ENCODE results near the gene OVCA2.

DNA sequence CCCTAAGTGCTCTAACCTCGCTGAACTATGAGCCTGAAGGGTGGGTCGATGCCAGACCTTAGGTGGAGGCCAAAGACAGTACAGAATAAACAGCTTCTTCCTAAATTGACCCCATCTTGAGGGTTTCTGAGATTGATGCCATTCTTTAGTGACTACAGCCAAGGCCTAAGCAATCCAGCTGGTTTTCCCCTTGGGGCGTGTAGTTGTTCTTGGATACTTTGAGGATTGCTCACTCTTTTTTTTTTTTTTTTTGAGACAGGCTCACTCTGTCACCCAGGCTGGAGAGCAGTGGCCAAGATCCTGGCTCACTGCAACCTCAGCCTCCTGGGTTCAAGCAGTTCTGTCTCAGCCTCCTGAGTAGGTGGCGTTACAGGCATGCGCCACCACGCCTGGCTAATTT, 2.0 kb downstream of the OVCA2 start:
- TF ChIP-seq, protein P1, sequence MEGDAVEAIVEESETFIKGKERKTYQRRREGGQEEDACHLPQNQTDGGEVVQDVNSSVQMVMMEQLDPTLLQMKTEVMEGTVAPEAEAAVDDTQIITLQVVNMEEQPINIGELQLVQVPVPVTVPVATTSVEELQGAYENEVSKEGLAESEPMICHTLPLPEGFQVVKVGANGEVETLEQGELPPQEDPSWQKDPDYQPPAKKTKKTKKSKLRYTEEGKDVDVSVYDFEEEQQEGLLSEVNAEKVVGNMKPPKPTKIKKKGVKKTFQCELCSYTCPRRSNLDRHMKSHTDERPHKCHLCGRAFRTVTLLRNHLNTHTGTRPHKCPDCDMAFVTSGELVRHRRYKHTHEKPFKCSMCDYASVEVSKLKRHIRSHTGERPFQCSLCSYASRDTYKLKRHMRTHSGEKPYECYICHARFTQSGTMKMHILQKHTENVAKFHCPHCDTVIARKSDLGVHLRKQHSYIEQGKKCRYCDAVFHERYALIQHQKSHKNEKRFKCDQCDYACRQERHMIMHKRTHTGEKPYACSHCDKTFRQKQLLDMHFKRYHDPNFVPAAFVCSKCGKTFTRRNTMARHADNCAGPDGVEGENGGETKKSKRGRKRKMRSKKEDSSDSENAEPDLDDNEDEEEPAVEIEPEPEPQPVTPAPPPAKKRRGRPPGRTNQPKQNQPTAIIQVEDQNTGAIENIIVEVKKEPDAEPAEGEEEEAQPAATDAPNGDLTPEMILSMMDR (IDR thresholded peaks at IDR 0.05), result no peak
- no peak for TF ChIP-seq POLR2A (IDR thresholded peaks at IDR 0.05)
